OCI-LY1 (cell line): ENCODE measurements around the gene DNAAF3.

Experiments used
- H2AFZ ChIP-seq: fragments of 200-600 bp; sonication (generic), shearing (Covaris generic); 2 replicates; pipeline ENCODE4 v1.6.0; 2014; ENCODE audit warnings: antibody characterized with exemption, mild to moderate bottlenecking, low read length
- H3F3A ChIP-seq: fragments of 200-600 bp; sonication (generic), shearing (Covaris generic); 2 replicates; pipeline ENCODE4 v1.6.0; 2014; ENCODE audit warnings: mild to moderate bottlenecking, antibody characterized with exemption, low read length, moderate library complexity; ENCODE audit not compliant: insufficient read depth
- H3K27ac ChIP-seq: fragments of 200-600 bp; sonication (generic); 2 replicates; pipeline ENCODE4 v1.5.1; 2014; ENCODE audit warnings: low read length, mixed run types, mild to moderate bottlenecking, low read depth; ENCODE audit not compliant: poor library complexity, severe bottlenecking
- H3K27me3 ChIP-seq: fragments of 200-600 bp; sonication (generic); 2 replicates; pipeline ENCODE4 v1.6.0; 2014; ENCODE audit warnings: antibody characterized with exemption, mild to moderate bottlenecking, low read length, moderate library complexity; ENCODE audit not compliant: insufficient read depth
- H3K36me3 ChIP-seq: fragments of 200-600 bp; sonication (generic); 2 replicates; pipeline ENCODE4 v1.6.1; 2014; ENCODE audit warnings: mild to moderate bottlenecking, antibody characterized with exemption, low read length, moderate library complexity, mixed read lengths; ENCODE audit not compliant: insufficient read depth
- H3K4me1 ChIP-seq: fragments of 200-600 bp; sonication (generic); 2 replicates; pipeline ENCODE4 v1.5.1; 2014; ENCODE audit warnings: mild to moderate bottlenecking, low read length, moderate library complexity; ENCODE audit not compliant: insufficient read depth, severe bottlenecking
- H3K4me2 ChIP-seq: fragments of 200-600 bp; sonication (generic), shearing (Covaris generic); 2 replicates; pipeline ENCODE4 v1.6.1; 2014; ENCODE audit warnings: low read length
- H3K4me3 ChIP-seq: fragments of 200-600 bp; sonication (generic); 2 replicates; pipeline ENCODE4 v1.5.1; 2014; ENCODE audit warnings: low read length, low read depth, mild to moderate bottlenecking, mixed read lengths; ENCODE audit not compliant: poor library complexity, severe bottlenecking
- H3K79me2 ChIP-seq: fragments of 200-600 bp; shearing (Covaris generic); 2 replicates; pipeline ENCODE4 v1.6.1; 2016; ENCODE audit warnings: mixed run types, low read length, mixed read lengths; ENCODE audit not compliant: insufficient read depth
- H3K9ac ChIP-seq: fragments of 200-600 bp; sonication (generic), shearing (Covaris generic); 2 replicates; pipeline ENCODE4 v1.6.1; 2014; ENCODE audit warnings: mild to moderate bottlenecking, low read length, mixed read lengths
- H3K9me2 ChIP-seq: fragments of 200-600 bp; sonication (generic), shearing (Covaris generic); 2 replicates; pipeline ENCODE4 v1.6.1; 2014; ENCODE audit warnings: low read depth, mild to moderate bottlenecking, low read length, mixed read lengths
- H3K9me3 ChIP-seq: fragments of 200-600 bp; shearing (Covaris generic); 2 replicates; pipeline ENCODE4 v1.6.1; 2014; ENCODE audit warnings: low read length, mixed read lengths
- H4K20me1 ChIP-seq: fragments of 200-600 bp; sonication (generic), shearing (Covaris generic); 2 replicates; pipeline ENCODE4 v1.6.0; 2016; ENCODE audit warnings: mild to moderate bottlenecking, low read length; ENCODE audit not compliant: insufficient read depth
- EZH2 ChIP-seq: fragments of 200-600 bp; sonication (generic), shearing (Covaris generic); IDR thresholded peaks from 2 replicates; pipeline ENCODE4 v1.8.0; 2017; ENCODE audit warnings: borderline replicate concordance, mixed run types, mild to moderate bottlenecking, antibody characterized with exemption, low read length, moderate library complexity, mixed read lengths
- TF ChIP-seq, protein P1 (sequence below): fragments of 200-600 bp; sonication (generic), shearing (Covaris generic); IDR thresholded peaks from 2 replicates; pipeline ENCODE4 v1.5.1; 2017; ENCODE audit warnings: mild to moderate bottlenecking, antibody characterized with exemption, low read length, moderate library complexity, mixed read lengths

The DNAAF3 gene

DNA sequence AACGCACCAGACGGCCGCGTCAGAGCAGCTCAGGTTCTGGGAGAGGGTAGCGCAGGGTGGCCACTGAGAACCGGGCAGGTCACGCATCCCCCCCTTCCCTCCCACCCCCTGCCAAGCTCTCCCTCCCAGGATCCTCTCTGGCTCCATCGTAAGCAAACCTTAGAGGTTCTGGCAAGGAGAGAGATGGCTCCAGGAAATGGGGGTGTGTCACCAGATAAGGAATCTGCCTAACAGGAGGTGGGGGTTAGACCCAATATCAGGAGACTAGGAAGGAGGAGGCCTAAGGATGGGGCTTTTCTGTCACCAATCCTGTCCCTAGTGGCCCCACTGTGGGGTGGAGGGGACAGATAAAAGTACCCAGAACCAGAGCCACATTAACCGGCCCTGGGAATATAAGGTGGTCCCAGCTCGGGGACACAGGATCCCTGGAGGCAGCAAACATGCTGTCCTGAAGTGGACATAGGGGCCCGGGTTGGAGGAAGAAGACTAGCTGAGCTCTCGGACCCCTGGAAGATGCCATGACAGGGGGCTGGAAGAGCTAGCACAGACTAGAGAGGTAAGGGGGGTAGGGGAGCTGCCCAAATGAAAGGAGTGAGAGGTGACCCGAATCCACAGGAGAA is 50.9 kb downstream of the DNAAF3 start:
- no peaks in the 10 kb centered on the region for H4K20me1 ChIP-seq
- H3K4me2 ChIP-seq = peak overlapping the region; percentile 89
- no peaks in the 10 kb centered on the region for H3K79me2 ChIP-seq
- H3K9me2 ChIP-seq = no peaks in the 10 kb centered on the region
- no peak overlapping the region for H3K27ac ChIP-seq
- H3K9ac ChIP-seq = peak overlapping the region; percentile 74; the same call in 1 of the 2 replicates
- H3F3A ChIP-seq = no peaks in the 10 kb centered on the region
- H3K36me3 ChIP-seq = peaks cover 6% of the 10 kb centered on the region; the same call in 1 of the 2 replicates
- peaks cover 44% of the 10 kb centered on the region for H3K4me1 ChIP-seq
- no peaks in the 10 kb centered on the region for H3K9me3 ChIP-seq
- H3K27me3 ChIP-seq = no peaks in the 10 kb centered on the region
- peak overlapping the region; percentile 75 for H3K4me3 ChIP-seq
- TF ChIP-seq, protein P1, sequence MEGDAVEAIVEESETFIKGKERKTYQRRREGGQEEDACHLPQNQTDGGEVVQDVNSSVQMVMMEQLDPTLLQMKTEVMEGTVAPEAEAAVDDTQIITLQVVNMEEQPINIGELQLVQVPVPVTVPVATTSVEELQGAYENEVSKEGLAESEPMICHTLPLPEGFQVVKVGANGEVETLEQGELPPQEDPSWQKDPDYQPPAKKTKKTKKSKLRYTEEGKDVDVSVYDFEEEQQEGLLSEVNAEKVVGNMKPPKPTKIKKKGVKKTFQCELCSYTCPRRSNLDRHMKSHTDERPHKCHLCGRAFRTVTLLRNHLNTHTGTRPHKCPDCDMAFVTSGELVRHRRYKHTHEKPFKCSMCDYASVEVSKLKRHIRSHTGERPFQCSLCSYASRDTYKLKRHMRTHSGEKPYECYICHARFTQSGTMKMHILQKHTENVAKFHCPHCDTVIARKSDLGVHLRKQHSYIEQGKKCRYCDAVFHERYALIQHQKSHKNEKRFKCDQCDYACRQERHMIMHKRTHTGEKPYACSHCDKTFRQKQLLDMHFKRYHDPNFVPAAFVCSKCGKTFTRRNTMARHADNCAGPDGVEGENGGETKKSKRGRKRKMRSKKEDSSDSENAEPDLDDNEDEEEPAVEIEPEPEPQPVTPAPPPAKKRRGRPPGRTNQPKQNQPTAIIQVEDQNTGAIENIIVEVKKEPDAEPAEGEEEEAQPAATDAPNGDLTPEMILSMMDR = no peak
- TF ChIP-seq EZH2 = no peak
- H2AFZ ChIP-seq = no peak overlapping the region

DNA sequence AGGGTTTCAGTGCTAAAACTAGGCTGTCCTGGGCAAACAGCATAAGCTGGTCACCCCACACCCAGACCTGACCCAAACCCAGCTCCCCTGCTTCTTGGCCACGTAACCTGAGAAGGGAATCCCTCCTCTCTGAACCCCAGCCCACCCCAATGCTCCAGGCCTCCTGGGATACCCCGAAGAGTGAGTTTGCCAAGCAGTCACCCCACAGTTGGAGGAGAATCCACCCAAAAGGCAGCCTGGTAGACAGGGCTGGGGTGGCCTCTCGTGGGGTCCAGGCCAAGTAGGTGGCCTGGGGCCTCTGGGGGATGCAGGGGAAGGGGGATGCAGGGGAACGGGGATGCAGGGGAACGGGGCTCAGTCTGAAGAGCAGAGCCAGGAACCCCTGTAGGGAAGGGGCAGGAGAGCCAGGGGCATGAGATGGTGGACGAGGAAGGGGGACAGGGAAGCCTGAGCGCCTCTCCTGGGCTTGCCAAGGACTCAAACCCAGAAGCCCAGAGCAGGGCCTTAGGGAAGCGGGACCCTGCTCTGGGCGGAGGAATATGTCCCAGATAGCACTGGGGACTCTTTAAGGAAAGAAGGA is 51.8 kb downstream of the DNAAF3 start:
- H3K36me3 ChIP-seq = peaks cover 12% of the 10 kb centered on the region; the same call in 1 of the 2 replicates
- H3K4me3 ChIP-seq = no peak overlapping the region
- H3K9me3 ChIP-seq = no peaks in the 10 kb centered on the region
- H3K27ac ChIP-seq = no peak overlapping the region
- no peaks in the 10 kb centered on the region for H3F3A ChIP-seq
- H3K27me3 ChIP-seq = no peaks in the 10 kb centered on the region
- H3K79me2 ChIP-seq = no peaks in the 10 kb centered on the region
- no peaks in the 10 kb centered on the region for H3K9me2 ChIP-seq
- peaks cover 41% of the 10 kb centered on the region for H3K4me1 ChIP-seq
- H2AFZ ChIP-seq = no peak overlapping the region
- H3K9ac ChIP-seq = no peak overlapping the region
- peak overlapping the region; percentile 89 for H3K4me2 ChIP-seq
- TF ChIP-seq EZH2 = no peak
- TF ChIP-seq, protein P1 = no peak
- no peaks in the 10 kb centered on the region for H4K20me1 ChIP-seq

DNA sequence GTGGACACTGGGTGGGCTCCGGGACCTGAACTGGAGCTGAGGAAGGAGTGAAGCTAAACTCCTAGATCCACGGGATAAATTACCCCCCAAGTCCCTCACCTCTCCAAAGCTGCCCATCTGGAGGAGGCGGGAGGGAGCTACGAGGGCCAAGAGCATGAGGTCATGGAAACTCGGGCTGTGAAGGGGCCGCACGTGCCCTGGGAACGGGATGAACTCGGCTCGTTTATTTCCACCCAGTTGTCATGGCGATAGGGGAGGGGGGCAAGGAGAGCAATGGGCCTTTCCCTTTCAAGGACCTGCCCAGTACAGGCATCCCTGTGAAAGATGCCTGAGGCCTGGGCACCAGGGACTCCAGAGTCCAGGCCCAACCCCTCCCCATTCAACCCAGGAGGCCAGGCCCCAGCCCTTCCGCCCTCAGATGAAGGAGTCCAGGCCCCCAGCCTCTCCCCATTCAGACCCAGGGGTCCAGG is 52.8 kb downstream of the DNAAF3 start:
- H3K4me1 ChIP-seq = peaks cover 41% of the 10 kb centered on the region
- no peaks in the 10 kb centered on the region for H3K27me3 ChIP-seq
- peak overlapping the region; percentile 9 for H3K4me3 ChIP-seq
- peaks cover 23% of the 10 kb centered on the region; the same call in 1 of the 2 replicates for H3K36me3 ChIP-seq
- H4K20me1 ChIP-seq = no peaks in the 10 kb centered on the region
- no peaks in the 10 kb centered on the region for H3K79me2 ChIP-seq
- TF ChIP-seq EZH2 = no peak
- TF ChIP-seq, protein P1 = no peak
- H3K9me3 ChIP-seq = no peaks in the 10 kb centered on the region
- H3K9ac ChIP-seq = no peak overlapping the region
- peak overlapping the region; percentile 36 for H3K4me2 ChIP-seq
- H3K9me2 ChIP-seq = no peaks in the 10 kb centered on the region
- peak overlapping the region; percentile 64 for H3K27ac ChIP-seq
- H3F3A ChIP-seq = no peaks in the 10 kb centered on the region
- H2AFZ ChIP-seq = no peak overlapping the region
